HuH-7.5 (cell line): ENCODE data around the gene BPGM.

Source experiments
- DNase-seq: peaks from one replicate; pipeline ENCODE4 v3.0.0; 2011; ENCODE audit warnings: low spot score

Gene BPGM

GRCh38 chr7:134646425-134647305 is at the start of gene BPGM:
Gene BPGM, plus strand, starts transcription at chr7:134646853. Its CDS starts 14,655 bp downstream, at chr7:134661508.
- DNase-seq = peak; percentile 80

- no peak for DNase-seq
These were observed 47.3 kb upstream of the BPGM start for GRCh38 chr7:134599371-134599770.

GRCh38 chr7:134601459-134601858 is 45.2 kb upstream of the BPGM start:
- no peak for DNase-seq

GRCh38 chr7:134602881-134603451 is 43.7 kb upstream of the BPGM start:
- no peak for DNase-seq

- DNase-seq = peak; percentile 21
These were observed 40.4 kb upstream of the BPGM start for GRCh38 chr7:134605978-134606923.

- DNase-seq = no peak
These were observed 35.0 kb upstream of the BPGM start for GRCh38 chr7:134611611-134612151.

- DNase-seq = no peak
These were observed 34.5 kb upstream of the BPGM start for GRCh38 chr7:134612197-134612596.

GRCh38 chr7:134613623-134614347 is 32.9 kb upstream of the BPGM start:
- no peak for DNase-seq

- no peak for DNase-seq
These were observed 30.0 kb upstream of the BPGM start for GRCh38 chr7:134616611-134617010.

GRCh38 chr7:134618756-134619530 is 27.7 kb upstream of the BPGM start:
- no peak for DNase-seq

GRCh38 chr7:134619627-134620331 is 26.9 kb upstream of the BPGM start:
- no peak for DNase-seq

- DNase-seq = no peak
These were observed 24.2 kb upstream of the BPGM start for GRCh38 chr7:134622303-134622995.

- no peak for DNase-seq
These were observed 23.5 kb upstream of the BPGM start for GRCh38 chr7:134623193-134623592.

GRCh38 chr7:134625550-134625949 is 21.1 kb upstream of the BPGM start:
- no peak for DNase-seq

GRCh38 chr7:134627109-134627774 is 19.4 kb upstream of the BPGM start:
- no peak for DNase-seq

- DNase-seq = no peak
These were observed 18.9 kb upstream of the BPGM start for GRCh38 chr7:134627775-134628153.

- DNase-seq = no peak
These were observed 17.2 kb upstream of the BPGM start for GRCh38 chr7:134629445-134629844.

GRCh38 chr7:134630237-134630636 is 16.4 kb upstream of the BPGM start:
- no peak for DNase-seq

- no peak for DNase-seq
These were observed 15.8 kb upstream of the BPGM start for GRCh38 chr7:134630893-134631292.
